ENCODE results near the gene RRAGC.

The RRAGC gene

DNA sequence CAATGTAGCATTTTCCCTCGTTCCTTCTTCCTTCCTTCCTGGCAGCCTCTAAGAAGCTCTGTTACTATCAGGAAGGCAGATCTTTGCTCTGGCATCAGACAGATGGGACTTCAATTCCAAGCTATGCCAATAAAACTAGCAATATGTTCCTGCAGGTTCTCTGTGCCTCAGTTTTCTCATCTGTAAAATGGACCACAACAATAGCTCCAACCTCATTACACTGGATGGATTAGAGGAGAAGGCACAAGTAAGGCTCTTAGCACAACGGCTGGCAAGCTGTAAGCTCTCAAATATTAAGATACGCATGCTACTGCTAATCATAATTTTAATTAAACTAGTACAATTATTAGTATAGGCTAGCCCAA is 27.2 kb downstream of the RRAGC start:
- H3K27me3 ChIP-seq (ENCODE audit: insufficient read depth, low read depth): no peaks in the 10 kb centered on the region
- no peak overlapping the region for H2AFZ ChIP-seq (ENCODE audit: low read depth)
- no peaks in the 10 kb centered on the region for H4K20me1 ChIP-seq (ENCODE audit: insufficient read depth)
- H3K4me3 ChIP-seq (IDR thresholded peaks at IDR 0.05; ENCODE audit: insufficient read depth, low read depth, low read length): no peak overlapping the region
- H3K27ac ChIP-seq: no peak overlapping the region
- no peak overlapping the region for H3K4me2 ChIP-seq
- no peaks in the 10 kb centered on the region for H3K79me2 ChIP-seq (ENCODE audit: insufficient read depth, low read depth)
- H3K36me3 ChIP-seq (ENCODE audit: insufficient read depth): no peaks in the 10 kb centered on the region
- no peaks in the 10 kb centered on the region for H3K4me1 ChIP-seq (ENCODE audit: low read depth, poor library complexity, severe bottlenecking)
- TF ChIP-seq CTCF (conservative IDR thresholded peaks at IDR 0.05; ENCODE audit: low read depth, low read length): no peak
- no peak overlapping the region for H3K9ac ChIP-seq

DNA sequence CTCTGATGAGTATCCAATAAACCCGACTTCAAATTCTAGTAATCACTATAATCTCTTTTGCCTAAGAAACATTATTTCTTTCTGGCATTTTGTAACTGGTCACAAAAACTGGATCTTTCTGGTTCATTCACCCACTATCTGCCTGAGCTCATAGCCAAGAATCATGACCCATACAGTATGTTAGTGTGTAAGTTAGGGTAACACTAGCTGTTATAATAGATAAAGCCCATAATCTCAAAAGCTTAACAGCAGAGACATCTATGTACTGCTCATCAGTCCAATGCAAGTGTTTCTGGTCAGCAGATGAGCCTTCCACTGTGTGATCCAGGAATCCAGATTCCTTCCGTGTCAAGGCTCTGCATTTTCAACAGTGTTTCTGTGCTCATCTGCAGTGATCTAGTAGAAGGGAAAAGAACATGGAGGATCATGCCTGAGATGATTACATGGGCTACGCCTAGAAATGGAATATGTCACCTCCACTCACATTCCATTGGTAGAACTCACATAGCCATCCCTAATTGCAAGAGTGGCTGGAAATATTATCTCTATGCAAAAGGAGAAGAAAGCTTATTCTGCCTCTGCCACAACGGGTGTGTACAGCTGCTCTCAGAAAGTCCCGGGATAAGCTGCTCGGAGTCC is 27.7 kb downstream of the RRAGC start:
- no peaks in the 10 kb centered on the region for H4K20me1 ChIP-seq (ENCODE audit: insufficient read depth)
- no peak for TF ChIP-seq CTCF (conservative IDR thresholded peaks at IDR 0.05; ENCODE audit: low read depth, low read length)
- H2AFZ ChIP-seq (ENCODE audit: low read depth): no peak overlapping the region
- H3K4me2 ChIP-seq: no peak overlapping the region
- H3K9ac ChIP-seq: no peak overlapping the region
- H3K4me3 ChIP-seq (IDR thresholded peaks at IDR 0.05; ENCODE audit: insufficient read depth, low read depth, low read length): no peak overlapping the region
- no peaks in the 10 kb centered on the region for H3K36me3 ChIP-seq (ENCODE audit: insufficient read depth)
- no peaks in the 10 kb centered on the region for H3K27me3 ChIP-seq (ENCODE audit: insufficient read depth, low read depth)
- H3K79me2 ChIP-seq (ENCODE audit: insufficient read depth, low read depth): no peaks in the 10 kb centered on the region
- no peak overlapping the region for H3K27ac ChIP-seq
- no peaks in the 10 kb centered on the region for H3K4me1 ChIP-seq (ENCODE audit: low read depth, poor library complexity, severe bottlenecking)

DNA sequence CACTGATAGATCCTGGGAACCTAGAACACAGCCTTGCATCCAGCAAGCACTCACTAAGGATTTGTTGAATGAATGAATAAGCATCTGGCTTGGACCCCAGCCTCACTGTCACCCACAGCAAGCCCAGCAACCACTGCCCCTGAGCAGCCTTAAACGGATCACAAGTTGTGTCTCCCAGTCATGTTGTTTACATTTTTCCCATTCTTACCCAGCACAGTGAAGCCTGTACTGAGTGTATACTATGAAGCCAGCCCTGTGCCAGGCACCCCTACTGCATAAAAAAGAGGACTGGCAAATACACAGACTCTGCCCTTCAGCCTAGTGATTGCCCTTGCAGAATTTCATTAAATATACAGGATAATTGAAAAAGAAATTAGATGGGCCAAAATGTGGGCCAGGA is 30.2 kb downstream of the RRAGC start:
- Histone ChIP-seq H3K4me3 (IDR thresholded peaks at IDR 0.05; ENCODE audit: insufficient read depth, low read depth, low read length) (no peak overlapping the region), H3K4me1 (ENCODE audit: low read depth, poor library complexity, severe bottlenecking) (no peaks in the 10 kb centered on the region), H3K27me3 (ENCODE audit: insufficient read depth, low read depth) (no peaks in the 10 kb centered on the region), H2AFZ (ENCODE audit: low read depth) (no peak overlapping the region), H3K9ac (no peak overlapping the region), H3K27ac (no peak overlapping the region), H3K36me3 (ENCODE audit: insufficient read depth) (no peaks in the 10 kb centered on the region), H3K79me2 (ENCODE audit: insufficient read depth, low read depth) (no peaks in the 10 kb centered on the region), H4K20me1 (ENCODE audit: insufficient read depth) (no peaks in the 10 kb centered on the region), H3K4me2 (no peak overlapping the region)
- TF ChIP-seq CTCF (conservative IDR thresholded peaks at IDR 0.05; ENCODE audit: low read depth, low read length): no peak

DNA sequence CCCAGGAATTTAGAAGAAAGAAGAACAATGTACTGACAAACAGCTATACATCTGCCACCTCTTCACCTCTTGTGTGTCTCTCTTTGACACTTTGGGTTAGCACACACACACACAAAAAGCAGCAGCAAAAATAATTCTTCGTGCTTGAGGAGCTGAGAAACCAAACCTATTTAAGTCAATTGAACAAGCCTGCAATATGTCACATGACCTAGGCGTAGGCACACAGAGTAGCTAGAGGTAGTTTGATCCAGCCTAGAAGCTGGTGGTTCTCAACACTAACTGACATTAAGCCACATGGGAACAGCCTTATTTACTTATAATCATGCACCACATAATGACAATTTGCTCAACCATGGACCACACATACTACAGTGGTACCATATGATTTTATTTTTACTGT is 32.3 kb downstream of the RRAGC start:
- no peak overlapping the region for H3K27ac ChIP-seq
- H4K20me1 ChIP-seq (ENCODE audit: insufficient read depth): no peaks in the 10 kb centered on the region
- no peak overlapping the region for H3K4me3 ChIP-seq (IDR thresholded peaks at IDR 0.05; ENCODE audit: insufficient read depth, low read depth, low read length)
- no peak for TF ChIP-seq CTCF (conservative IDR thresholded peaks at IDR 0.05; ENCODE audit: low read depth, low read length)
- H3K4me1 ChIP-seq (ENCODE audit: low read depth, poor library complexity, severe bottlenecking): no peaks in the 10 kb centered on the region
- H3K9ac ChIP-seq: no peak overlapping the region
- no peaks in the 10 kb centered on the region for H3K27me3 ChIP-seq (ENCODE audit: insufficient read depth, low read depth)
- H2AFZ ChIP-seq (ENCODE audit: low read depth): no peak overlapping the region
- H3K79me2 ChIP-seq (ENCODE audit: insufficient read depth, low read depth): no peaks in the 10 kb centered on the region
- no peaks in the 10 kb centered on the region for H3K36me3 ChIP-seq (ENCODE audit: insufficient read depth)
- H3K4me2 ChIP-seq: no peak overlapping the region
